Esophagus muscularis mucosa (tissue), 4 donors: ENCODE results near the gene CAPRIN2. TPM values are rescaled to one million over a fixed set of nuclear protein-coding genes. Genes with fewer than 3 reads are reported as not detected.
A peak's percentile ranks its signal among the peaks of the same experiment; 100 is the strongest.

ENCODE experiments used
- DNase-seq: peaks from one replicate; pipeline ENCODE4 v3.0.0-alpha.2; 2017; ENCODE audit errors: extremely low spot score
- H3K27ac ChIP-seq, 4 donors: fragments of 200-600 bp; sonication (generic); replicated peaks in 1 of 4; 1 replicate in 3 of 4; 2 replicates in 1 of 4; pipeline ENCODE4 v1.5.1; 2016 to 2019; ENCODE audit warnings: mild to moderate bottlenecking in 1 of 4
- H3K27me3 ChIP-seq, 4 donors: fragments of 200-600 bp; sonication (generic); one replicate each; pipeline versions ENCODE4 v1.5.1 to v1.6.0; 2016 to 2019
- H3K36me3 ChIP-seq, 4 donors: fragments of 200-600 bp; sonication (generic); one replicate each; pipeline ENCODE4 v1.5.1; 2016 to 2019
- H3K4me1 ChIP-seq, 4 donors: fragments of 200-600 bp; sonication (generic); one replicate each; pipeline ENCODE4 v1.5.1; 2016 to 2019
- H3K4me3 ChIP-seq, 4 donors: fragments of 200-600 bp; sonication (generic); 1 replicate in 2 of 4; 2 replicates in 2 of 4; pipeline ENCODE4 v1.5.1; 2016 to 2019; ENCODE audit warnings: mild to moderate bottlenecking in 4 of 4, moderate library complexity in 1 of 4
- H3K9me3 ChIP-seq, 4 donors: fragments of 200-600 bp; sonication (generic); 1 replicate in 3 of 4; 2 replicates in 1 of 4; pipeline ENCODE4 v1.5.1; 2016 to 2019
- EP300 ChIP-seq: sonication (generic); formaldehyde crosslinking; IDR thresholded peaks from one replicate; pipeline ENCODE4 v1.6.1; 2017; ENCODE audit warnings: antibody characterized with exemption
- POLR2A ChIP-seq: fragments of 450-650 bp; IDR thresholded peaks from one replicate; pipeline ENCODE4 v1.6.1; 2017; ENCODE audit warnings: antibody characterized with exemption, moderate library complexity, mild to moderate bottlenecking, low read depth
- POLR2AphosphoS5 ChIP-seq, 2 donors: sonication (generic); formaldehyde crosslinking; IDR thresholded peaks; one replicate each; pipeline ENCODE4 v1.6.1; 2017; ENCODE audit warnings: antibody characterized with exemption in 2 of 2
- WGBS: methylation state at CpG from one replicate; pipeline ENCODE4 v1.1.5; 2018; 5-methylcytosine and 5-hydroxymethylcytosine counted together
- intact Hi-C: fragments of 100-400 bp; cut with DNase I; formaldehyde crosslinking; loops from one replicate; pipeline ENCODE4 v1.15.1; 2023
- total RNA-seq, 4 donors: library from RNA; depleted of rRNA; stranded (reverse); fragments of >200 nt; gene quantifications; one replicate each; pipeline versions ENCODE4 v1.1.0 to v1.2.1, GENCODE V29; 2016
- TF ChIP-seq, protein P1 (sequence below), 3 experiments: fragments of 200-600 bp in 2 of 3; fragments of 450-650 bp in 1 of 3; sonication (generic) in 2 of 3; IDR thresholded peaks; one replicate each; pipeline ENCODE4 v1.5.1; 2017 to 2019; ENCODE audit warnings: antibody characterized with exemption in 3 of 3, mild to moderate bottlenecking in 2 of 3, moderate library complexity in 1 of 3

CAPRIN2 gene
- total RNA-seq, 4 donors from 2014 or later: 21.5 to 44.4 (median 27.9) TPM

DNA sequence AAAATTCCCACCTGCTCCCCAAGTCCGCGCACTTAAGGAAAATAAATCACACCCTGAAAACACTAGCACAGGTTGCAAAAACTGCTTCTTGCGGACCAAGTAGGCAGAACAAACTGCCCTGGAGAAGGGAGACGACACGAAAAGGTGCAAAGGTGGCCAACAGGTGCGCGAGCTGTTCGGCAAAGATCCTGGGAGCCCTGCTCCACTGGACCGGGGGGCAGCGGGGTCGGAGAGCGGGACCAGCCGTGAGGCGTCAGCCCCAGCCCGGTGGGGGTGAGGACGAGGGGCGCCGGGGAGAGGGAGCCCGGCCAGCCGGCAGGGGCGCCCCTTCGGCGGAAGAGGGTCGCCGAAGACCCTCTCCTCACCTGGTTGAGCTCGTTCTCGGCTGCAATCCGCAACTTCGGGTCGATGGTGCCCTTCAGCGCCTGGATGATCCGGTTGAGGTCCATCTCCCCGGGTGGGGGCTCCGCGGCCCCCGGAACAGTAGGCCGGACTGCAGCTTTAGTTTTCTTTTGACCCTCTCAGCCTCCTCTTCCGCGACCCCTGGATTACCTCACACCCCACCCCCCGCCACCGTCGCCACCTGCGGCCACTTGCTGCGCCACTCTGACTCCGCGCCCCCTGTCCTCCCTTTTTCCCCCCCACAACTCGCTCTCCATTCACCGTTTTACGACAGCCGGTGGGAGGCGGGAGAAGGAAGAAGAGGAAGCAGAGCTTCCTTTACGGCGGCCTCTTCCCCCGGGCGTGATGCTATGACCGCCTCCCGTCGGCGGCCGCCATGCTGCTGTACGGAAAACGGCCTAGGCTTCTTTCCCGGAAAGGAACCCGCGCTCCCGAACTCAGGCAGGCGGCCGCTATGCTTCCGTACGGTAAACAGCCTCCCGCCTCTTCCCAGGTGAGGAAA is 59.3 kb downstream of the CAPRIN2 start, which contains the start of gene IPO8:
IPO8 (minus strand) TSS at position 671 of the 904 bp plus-strand sequence; CDS start at position 449, 222 bp downstream.
- H3K4me1 ChIP-seq: peaks cover 26 to 44% (median 40%) of the 10 kb centered on the region in 4 donors
- intact Hi-C loops: loop anchor here (2.0 to 10.0 kb wide), 2 partner anchors 59 to 99 kb away; partner anchors contain the start of gene CAPRIN2
- WGBS: 0% methylated on average over 29 of the region's 71 CpGs

GRCh38 chr12:30694412-30695198 is 60.1 kb downstream of the CAPRIN2 start:
- WGBS: 9% methylated on average over 16 of the region's 16 CpGs
- intact Hi-C loops: loop anchor here (2.0 to 10.0 kb wide), 2 partner anchors 60 to 100 kb away; partner anchors contain the start of gene CAPRIN2

More for the DNA sequence above, 59.3 kb downstream of the CAPRIN2 start, which contains the start of gene IPO8:
- peak; percentile 96 for DNase-seq
- Histone ChIP-seq H3K27me3 (no peaks in the 10 kb centered on the region), H3K36me3 (no peaks in the 10 kb centered on the region), H3K9me3 (no peaks in the 10 kb centered on the region), H3K27ac (peak within 1 kb of the TSS; percentile 83 to 90 (median 86)), H3K4me3 (peak within 1 kb of the TSS; percentile 89 to 97 (median 92))
- TF ChIP-seq, protein P1, sequence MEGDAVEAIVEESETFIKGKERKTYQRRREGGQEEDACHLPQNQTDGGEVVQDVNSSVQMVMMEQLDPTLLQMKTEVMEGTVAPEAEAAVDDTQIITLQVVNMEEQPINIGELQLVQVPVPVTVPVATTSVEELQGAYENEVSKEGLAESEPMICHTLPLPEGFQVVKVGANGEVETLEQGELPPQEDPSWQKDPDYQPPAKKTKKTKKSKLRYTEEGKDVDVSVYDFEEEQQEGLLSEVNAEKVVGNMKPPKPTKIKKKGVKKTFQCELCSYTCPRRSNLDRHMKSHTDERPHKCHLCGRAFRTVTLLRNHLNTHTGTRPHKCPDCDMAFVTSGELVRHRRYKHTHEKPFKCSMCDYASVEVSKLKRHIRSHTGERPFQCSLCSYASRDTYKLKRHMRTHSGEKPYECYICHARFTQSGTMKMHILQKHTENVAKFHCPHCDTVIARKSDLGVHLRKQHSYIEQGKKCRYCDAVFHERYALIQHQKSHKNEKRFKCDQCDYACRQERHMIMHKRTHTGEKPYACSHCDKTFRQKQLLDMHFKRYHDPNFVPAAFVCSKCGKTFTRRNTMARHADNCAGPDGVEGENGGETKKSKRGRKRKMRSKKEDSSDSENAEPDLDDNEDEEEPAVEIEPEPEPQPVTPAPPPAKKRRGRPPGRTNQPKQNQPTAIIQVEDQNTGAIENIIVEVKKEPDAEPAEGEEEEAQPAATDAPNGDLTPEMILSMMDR (IDR thresholded peaks at IDR 0.05): peak in 2 of 3 experiments; percentile 19 to 40
- no peak for TF ChIP-seq POLR2A
- peak; percentile 51 to 85 for TF ChIP-seq POLR2AphosphoS5 (IDR thresholded peaks at IDR 0.05)

GRCh38 chr12:30692470-30692869 is 62.3 kb downstream of the CAPRIN2 start:
- Histone ChIP-seq H3K27ac (peak overlapping the region in 1 of 4 donors; percentile 6), H3K9me3 (no peaks in the 10 kb centered on the region), H3K27me3 (no peaks in the 10 kb centered on the region), H3K4me3 (no peak overlapping the region), H3K36me3 (peaks cover 0 to 4% (median 0%) of the 10 kb centered on the region in 4 donors), H3K4me1 (peaks cover 26 to 44% (median 40%) of the 10 kb centered on the region in 4 donors)
- TF ChIP-seq POLR2A: no peak
- TF ChIP-seq, protein P1 (IDR thresholded peaks at IDR 0.05): no peak
- TF ChIP-seq POLR2AphosphoS5 (IDR thresholded peaks at IDR 0.05): no peak
- TF ChIP-seq EP300: no peak
- 74% methylated on average over 5 of the region's 5 CpGs for WGBS
- intact Hi-C loops: loop anchor here (10.0 kb wide), 1 partner anchor 102 kb away; no protein-coding TSS in a partner anchor
- no peak for DNase-seq

More at GRCh38 chr12:30694412-30695198, 60.1 kb downstream of the CAPRIN2 start:
- H3K27me3 ChIP-seq: no peaks in the 10 kb centered on the region
- peak overlapping the region; percentile 89 to 97 (median 92) for H3K4me3 ChIP-seq
- TF ChIP-seq, protein P1 (IDR thresholded peaks at IDR 0.05): no peak
- no peak for TF ChIP-seq POLR2A
- TF ChIP-seq POLR2AphosphoS5 (IDR thresholded peaks at IDR 0.05): peak in 1 of 2 donors; percentile 8
- TF ChIP-seq EP300: no peak
- H3K4me1 ChIP-seq: peaks cover 26 to 44% (median 40%) of the 10 kb centered on the region in 4 donors
- no peak for DNase-seq
- peak overlapping the region; percentile 83 to 90 (median 86) for H3K27ac ChIP-seq
- peaks cover 0 to 4% (median 0%) of the 10 kb centered on the region in 4 donors for H3K36me3 ChIP-seq
- no peaks in the 10 kb centered on the region for H3K9me3 ChIP-seq

DNA sequence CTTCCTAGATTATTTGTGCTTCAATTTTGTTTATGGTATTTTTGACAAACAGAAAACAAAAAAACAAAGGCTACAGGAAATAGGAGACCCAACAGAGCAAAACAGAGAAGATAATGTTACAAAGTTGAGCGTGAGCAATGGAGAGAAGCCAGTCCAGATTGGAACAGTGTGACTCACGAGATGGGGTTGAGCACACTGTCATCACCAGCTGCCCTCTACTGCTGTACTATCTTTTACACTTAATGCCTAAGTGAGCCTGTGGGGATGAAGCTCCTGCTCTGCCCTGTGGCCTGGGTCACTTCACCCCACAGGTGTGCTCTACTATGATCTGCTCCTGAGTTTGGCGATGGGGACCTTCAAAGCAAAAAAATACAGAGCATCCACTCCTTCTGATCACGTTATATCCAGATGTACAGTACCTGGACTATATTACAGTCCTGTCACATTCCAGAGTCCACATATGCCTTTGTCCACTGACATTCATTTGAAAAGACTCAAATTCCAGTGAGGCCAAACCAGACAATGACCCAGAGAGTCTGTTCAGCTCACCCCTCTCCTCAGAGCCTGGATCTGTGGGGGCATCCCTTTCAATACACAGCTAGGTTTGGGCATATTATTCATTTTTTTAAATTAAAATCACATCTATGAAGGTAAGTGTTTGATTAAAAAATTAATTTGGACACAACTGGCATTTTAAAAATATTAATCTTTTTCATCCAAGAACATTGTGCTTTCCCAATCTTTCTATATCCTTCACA is 63.5 kb downstream of the CAPRIN2 start:
- peaks cover 0 to 5% (median 0%) of the 10 kb centered on the region in 4 donors for H3K36me3 ChIP-seq
- peaks cover 23 to 39% (median 37%) of the 10 kb centered on the region in 4 donors for H3K4me1 ChIP-seq
- no peaks in the 10 kb centered on the region for H3K9me3 ChIP-seq
- WGBS: 55% methylated on average over 4 of the region's 4 CpGs
- DNase-seq: no peak
- intact Hi-C loops: loop anchor here (10.0 kb wide), 1 partner anchor 104 kb away; no protein-coding TSS in a partner anchor
- no peak for TF ChIP-seq EP300
- TF ChIP-seq, protein P1 (IDR thresholded peaks at IDR 0.05): no peak
- no peak for TF ChIP-seq POLR2A
- TF ChIP-seq POLR2AphosphoS5 (IDR thresholded peaks at IDR 0.05): no peak
- H3K4me3 ChIP-seq: no peak overlapping the region
- no peaks in the 10 kb centered on the region for H3K27me3 ChIP-seq
- H3K27ac ChIP-seq: no peak overlapping the region
